GM21526 (cell line): Measurements from ENCODE around the gene AK4.
"Not testable (repeated sequence)": the region's sequence is repeated elsewhere in the genome, so short reads cannot be mapped to it uniquely, and the experiment has no call there.

Experiments used
- ATAC-seq: cut with Tn5 transposase; IDR thresholded peaks from one replicate; pipeline ENCODE4 v1.9.1; 2021; ENCODE audit warnings: moderate library complexity; ENCODE audit not compliant: unreplicated experiment, low FRiP score

AK4 gene

DNA sequence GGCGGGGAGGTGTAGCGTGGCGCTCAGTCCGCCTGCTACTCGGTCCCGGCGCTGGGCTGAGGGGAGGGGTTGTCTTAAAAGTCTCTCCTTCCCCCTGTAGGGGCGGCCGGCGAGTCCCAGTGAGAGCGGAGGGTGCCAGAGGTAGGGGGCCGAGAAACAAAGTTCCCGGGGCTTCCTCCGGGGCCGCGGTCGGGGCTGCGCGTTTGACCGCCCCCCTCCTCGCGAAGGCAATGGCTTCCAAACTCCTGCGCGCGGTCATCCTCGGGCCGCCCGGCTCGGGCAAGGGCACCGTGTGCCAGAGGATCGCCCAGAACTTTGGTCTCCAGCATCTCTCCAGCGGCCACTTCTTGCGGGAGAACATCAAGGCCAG, at the start of gene AK4:
Gene AK4 (plus strand): TSS at position 26 of the 370 bp plus-strand sequence. CDS start 205 bp downstream, at position 231.
- ATAC-seq, result peak; percentile 10

DNA sequence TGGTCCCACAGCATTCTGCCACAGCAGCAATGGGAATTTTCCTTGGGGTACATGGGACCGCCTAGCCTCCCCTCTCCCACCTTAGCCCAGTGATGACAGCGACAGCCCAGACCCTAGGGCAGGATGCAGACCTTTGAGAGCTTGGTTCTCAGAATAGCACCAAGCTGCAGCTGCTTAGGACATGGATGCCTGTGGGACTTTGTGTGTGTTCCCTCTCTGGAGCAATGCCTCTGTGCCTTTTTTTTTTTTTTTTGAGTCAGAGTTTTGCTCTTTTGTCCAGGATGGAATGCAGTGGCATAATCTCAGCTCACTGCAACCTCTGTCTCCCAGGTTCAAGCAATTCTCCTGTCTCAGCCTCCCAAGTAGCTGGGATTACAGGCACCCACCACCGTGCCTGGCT, 44.2 kb upstream of the AK4 start:
- no peak for ATAC-seq

- ATAC-seq, result no peak
Measured at GRCh38 chr1:65104854-65105534, 43.0 kb upstream of the AK4 start.

- ATAC-seq, result no peak
Measured at GRCh38 chr1:65105596-65105995, 42.4 kb upstream of the AK4 start.

GRCh38 chr1:65108025-65108642, 39.9 kb upstream of the AK4 start:
- no peak for ATAC-seq

- ATAC-seq, result no peak
Measured at GRCh38 chr1:65109487-65109886, 38.5 kb upstream of the AK4 start.

DNA sequence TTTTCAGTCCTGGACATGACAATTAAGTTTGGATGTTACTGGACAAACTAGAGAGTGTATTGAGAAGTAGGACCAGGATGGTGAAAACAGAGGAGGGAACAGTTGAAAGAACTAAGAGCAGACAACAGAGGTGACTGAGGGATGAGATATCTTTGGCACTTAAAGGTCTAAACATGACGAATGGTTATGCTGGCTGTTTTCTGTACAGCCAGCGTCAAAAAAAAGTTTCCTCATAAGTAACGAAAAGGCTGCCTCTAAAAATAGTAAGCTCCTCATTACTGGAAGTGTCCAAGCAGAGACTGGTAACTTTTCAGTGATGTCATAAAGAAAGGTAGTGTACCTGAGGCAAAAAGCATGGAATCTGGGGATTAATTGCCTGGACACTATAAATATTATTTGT, 35.2 kb upstream of the AK4 start:
- no peak for ATAC-seq

- ATAC-seq, result no peak
Measured at GRCh38 chr1:65113298-65113697, 34.7 kb upstream of the AK4 start.

DNA sequence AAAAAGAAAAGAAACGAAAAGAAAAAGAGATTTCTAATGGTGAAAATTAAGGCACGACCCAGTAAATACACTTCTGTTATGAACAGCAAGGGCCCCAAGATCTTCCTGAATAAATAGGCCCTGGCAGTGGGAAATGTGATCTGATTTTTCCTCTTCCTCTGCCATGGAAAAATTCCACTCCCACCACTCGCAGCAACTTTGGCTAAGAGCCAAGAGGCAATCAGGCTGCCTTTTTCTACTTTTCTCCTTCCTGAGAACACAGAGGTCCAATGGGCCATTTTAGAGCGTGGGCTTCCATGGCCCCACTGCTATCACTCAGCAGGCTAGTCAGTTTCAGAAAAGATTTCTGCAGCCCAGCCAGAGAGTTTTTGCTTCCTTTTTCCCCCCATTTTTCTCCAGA, 33.7 kb upstream of the AK4 start:
- no peak for ATAC-seq

DNA sequence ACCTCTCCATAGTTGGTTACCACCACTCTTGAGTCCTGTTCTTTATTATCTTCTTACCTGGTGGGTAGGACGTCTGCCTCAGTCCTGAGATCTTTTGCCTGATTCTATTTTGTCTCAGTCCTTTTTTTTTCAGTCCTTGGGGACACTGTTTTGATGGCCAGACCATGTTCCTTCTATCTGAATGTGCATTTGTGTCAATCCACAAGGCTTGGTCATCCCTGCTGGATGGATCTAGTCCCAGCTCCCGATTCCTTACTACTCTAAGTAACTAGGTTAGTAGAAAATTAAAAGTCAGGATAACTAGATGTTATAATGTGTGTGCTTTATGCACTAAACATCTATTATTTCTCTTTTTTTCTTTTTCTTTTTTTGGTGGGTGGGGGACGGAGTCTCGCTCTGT, 28.1 kb upstream of the AK4 start:
- no peak for ATAC-seq

GRCh38 chr1:65129104-65129503, 18.9 kb upstream of the AK4 start:
- not testable (repeated sequence) for ATAC-seq

DNA sequence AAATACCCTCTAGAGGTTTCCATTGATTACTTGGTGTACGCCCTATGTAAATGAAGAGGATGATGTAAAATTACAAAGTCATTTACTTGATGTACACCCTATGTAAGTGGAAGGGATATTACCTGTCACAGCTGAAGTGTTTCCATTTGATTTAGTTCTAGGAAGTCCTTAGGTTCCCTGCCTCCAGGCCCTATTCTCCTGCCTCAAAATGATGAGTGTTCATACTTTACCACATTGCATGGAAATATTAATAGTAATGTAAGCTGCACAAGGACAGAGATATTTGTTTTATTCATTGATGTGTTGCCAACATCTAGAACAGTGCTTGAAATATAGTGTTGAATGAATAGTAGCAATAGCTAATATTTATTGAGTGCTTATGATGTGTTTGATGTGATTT, 9.5 kb upstream of the AK4 start:
- ATAC-seq, result no peak

- ATAC-seq, result not testable (repeated sequence)
Measured at GRCh38 chr1:65139793-65140192, 8.2 kb upstream of the AK4 start.

DNA sequence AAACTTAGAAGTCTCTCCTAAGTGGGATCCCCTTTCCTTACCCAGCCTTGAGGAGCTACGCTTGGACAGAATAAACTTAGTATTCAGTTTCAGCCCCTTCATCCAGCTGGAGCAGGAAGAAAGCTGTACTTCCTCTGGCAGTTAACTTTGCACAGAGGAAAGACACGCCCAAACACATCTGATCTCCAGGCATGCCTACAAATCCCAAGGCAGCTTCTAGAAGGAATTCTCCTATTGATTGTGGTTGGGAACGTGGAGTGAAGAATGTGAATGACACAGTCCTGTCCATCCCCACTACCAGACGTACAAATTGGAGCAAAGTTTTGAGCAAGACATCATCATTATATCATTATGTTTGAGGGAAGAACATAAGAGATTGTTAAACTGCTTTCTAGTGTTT, 6.6 kb upstream of the AK4 start:
- no peak for ATAC-seq

DNA sequence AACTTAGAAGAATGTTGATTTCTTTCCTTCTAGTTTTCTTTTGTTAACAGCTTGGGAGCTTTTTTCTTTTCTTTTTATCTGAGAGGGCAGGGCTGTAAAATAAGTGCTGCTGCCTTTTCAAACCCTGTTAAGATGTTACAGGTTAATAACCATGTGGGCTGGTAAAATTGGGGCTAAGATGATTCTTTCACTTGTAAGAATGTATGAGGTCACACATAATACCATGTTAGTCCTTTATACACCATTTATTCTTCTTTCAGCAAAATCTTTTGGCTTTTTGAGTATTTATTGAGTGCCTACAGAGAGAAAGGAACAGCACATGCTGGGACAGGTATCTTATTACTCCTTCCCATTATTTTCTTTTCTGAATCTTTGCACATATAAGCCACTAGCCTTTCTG, 6.1 kb upstream of the AK4 start:
- ATAC-seq, result no peak

- ATAC-seq, result not testable (repeated sequence)
Measured at GRCh38 chr1:65143112-65143658, 4.8 kb upstream of the AK4 start.

- ATAC-seq, result no peak
Measured at GRCh38 chr1:65146908-65147423, 1.0 kb upstream of the AK4 start.

DNA sequence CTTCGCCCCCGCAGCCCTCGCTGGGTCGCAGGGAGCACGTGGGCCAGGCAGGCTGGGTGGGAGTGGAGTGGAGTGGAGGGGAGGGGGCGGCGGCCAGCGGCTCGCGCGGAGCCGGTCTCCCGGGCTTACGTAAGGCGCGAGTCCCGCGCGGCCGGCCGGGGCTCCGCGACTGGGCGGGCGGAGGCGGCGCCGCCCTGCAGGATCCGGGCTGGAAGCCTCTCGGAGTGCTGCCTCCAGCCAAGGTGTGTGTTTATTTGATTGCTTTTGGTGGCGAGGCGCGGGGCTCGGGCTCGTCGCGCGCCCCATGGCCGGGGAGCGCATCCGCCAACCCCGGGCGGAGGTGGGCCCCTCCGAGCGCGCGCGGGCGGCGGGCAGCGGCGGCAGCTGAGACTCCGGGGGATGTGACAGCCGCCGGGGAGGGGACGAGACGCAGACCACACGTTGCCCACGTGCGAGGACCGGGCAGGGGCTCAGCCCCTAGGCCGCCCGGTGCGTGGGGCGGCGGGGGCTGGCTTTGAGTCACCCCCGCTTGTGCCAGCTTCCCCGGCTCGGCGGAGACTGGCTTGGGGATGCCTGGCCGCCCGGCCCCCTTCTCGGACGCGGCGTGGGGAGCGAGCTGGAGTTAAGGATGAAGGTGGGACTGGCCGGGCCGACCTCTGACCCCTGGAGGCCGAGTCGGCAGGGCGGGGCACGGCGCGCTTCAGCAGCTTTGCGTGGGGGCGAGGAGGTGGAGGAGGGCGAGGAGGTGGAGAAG, 402 bp upstream of the AK4 start:
- ATAC-seq, result peak; percentile 59

DNA sequence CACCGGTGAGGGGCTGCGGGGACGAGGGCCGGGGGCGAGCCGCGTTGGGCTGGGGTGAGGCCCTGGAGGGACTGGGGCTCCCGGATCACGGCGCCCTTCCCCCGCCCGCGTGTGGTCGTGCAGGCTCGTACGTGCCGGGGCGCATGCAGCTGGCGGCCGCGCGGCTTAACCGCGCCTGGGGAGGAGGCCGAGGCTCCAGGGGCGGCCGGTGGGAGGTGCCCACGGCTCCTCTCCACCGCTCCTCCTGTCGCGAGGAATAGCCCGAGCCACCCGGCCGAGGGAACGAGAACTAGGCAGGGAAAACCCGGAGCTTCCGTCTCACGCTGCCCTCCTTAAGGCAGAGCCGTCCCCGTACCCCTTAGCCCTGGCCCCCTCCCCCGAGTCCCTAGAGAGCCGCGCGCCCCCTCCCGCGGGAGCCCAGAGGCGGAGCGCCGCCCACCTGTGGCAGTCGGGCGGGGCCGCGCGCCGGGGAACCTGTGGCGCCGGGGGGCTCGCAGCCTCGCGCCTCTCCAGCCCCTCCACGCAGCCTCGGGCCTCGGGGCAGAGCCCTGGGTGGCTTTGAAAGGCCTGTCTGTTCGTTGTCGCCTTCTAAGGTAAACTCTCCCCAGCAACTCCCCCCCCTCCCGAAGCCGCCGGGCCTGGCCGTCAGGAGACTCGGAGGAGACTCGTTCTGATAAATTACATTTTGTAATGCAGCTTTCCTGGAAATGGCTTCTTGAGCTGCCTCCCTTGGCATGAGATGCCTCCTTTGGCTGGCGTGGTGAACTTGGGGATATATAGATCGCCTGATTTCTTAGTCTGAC, 746 bp downstream of the AK4 start:
- ATAC-seq, result peak; percentile 59

- no peak for ATAC-seq
Measured at GRCh38 chr1:65149351-65150107, 1.5 kb downstream of the AK4 start.
